DOHH2 (cell line): ENCODE measurements around the gene GPR132.

ENCODE experiments used
- H3F3A ChIP-seq: fragments of 200-600 bp; sonication (generic), shearing (Covaris generic); 2 replicates; pipeline ENCODE4 v1.6.0; 2016; ENCODE audit warnings: antibody characterized with exemption, mild to moderate bottlenecking; ENCODE audit not compliant: control insufficient read depth, insufficient read depth
- H3K27ac ChIP-seq: fragments of 200-600 bp; sonication (generic); 2 replicates; pipeline ENCODE4 v1.5.1; 2014; ENCODE audit warnings: low read depth, mild to moderate bottlenecking, low read length, moderate library complexity
- H3K27me3 ChIP-seq: fragments of 200-600 bp; sonication (generic); 2 replicates; pipeline ENCODE4 v1.6.1; 2014; ENCODE audit warnings: mild to moderate bottlenecking, low read length, mixed read lengths; ENCODE audit not compliant: control insufficient read depth
- H3K36me3 ChIP-seq: fragments of 200-600 bp; sonication (generic); 2 replicates; pipeline ENCODE4 v1.6.1; 2014; ENCODE audit warnings: mild to moderate bottlenecking, low read length, moderate library complexity, mixed read lengths; ENCODE audit not compliant: control insufficient read depth
- H3K4me1 ChIP-seq: fragments of 200-600 bp; sonication (generic); 2 replicates; pipeline ENCODE4 v1.6.1; 2014; ENCODE audit warnings: mild to moderate bottlenecking, low read length, mixed read lengths; ENCODE audit not compliant: control insufficient read depth
- H3K4me2 ChIP-seq: fragments of 200-600 bp; sonication (generic); 2 replicates; pipeline ENCODE4 v1.6.0; 2014; ENCODE audit warnings: mild to moderate bottlenecking, low read length, moderate library complexity
- H3K4me3 ChIP-seq: fragments of 200-600 bp; sonication (generic); 2 replicates; pipeline ENCODE4 v1.5.1; 2014; ENCODE audit warnings: mild to moderate bottlenecking, low read length, mixed read lengths
- H3K79me2 ChIP-seq: fragments of 200-600 bp; sonication (generic); 2 replicates; pipeline ENCODE4 v1.6.1; 2014; ENCODE audit warnings: mild to moderate bottlenecking, low read length, mixed read lengths; ENCODE audit not compliant: control insufficient read depth
- H3K9me2 ChIP-seq: fragments of 200-600 bp; sonication (generic); replicated peaks from 2 replicates; pipeline ENCODE4 v1.6.1; 2014; ENCODE audit warnings: mild to moderate bottlenecking, low read length, mixed read lengths; ENCODE audit not compliant: control insufficient read depth
- H3K9me3 ChIP-seq: fragments of 200-600 bp; sonication (generic); 2 replicates; pipeline ENCODE4 v1.6.1; 2014; ENCODE audit warnings: antibody characterized with exemption, low read length, mixed read lengths; ENCODE audit not compliant: control insufficient read depth, insufficient read depth
- H4K20me1 ChIP-seq: fragments of 200-600 bp; sonication (generic); 2 replicates; pipeline ENCODE4 v1.6.0; 2014; ENCODE audit warnings: low read depth, mild to moderate bottlenecking, antibody characterized with exemption, low read length, moderate library complexity; ENCODE audit not compliant: control insufficient read depth, insufficient read depth
- CTCF ChIP-seq: fragments of 200-600 bp; sonication (generic); IDR thresholded peaks from one replicate; pipeline ENCODE4 v1.5.1; 2014; ENCODE audit warnings: antibody characterized with exemption, mild to moderate bottlenecking, low read depth, low read length; ENCODE audit not compliant: poor library complexity, severe bottlenecking
- EZH2phosphoT487 ChIP-seq: fragments of 200-600 bp; sonication (generic); IDR thresholded peaks from 2 replicates; pipeline ENCODE4 v1.6.1; 2017; ENCODE audit warnings: borderline replicate concordance, mild to moderate bottlenecking, antibody characterized with exemption, low read length, moderate library complexity, mixed read lengths

Gene GPR132

GRCh38 chr14:105098316-105098715 is 33.1 kb upstream of the GPR132 start:
- TF ChIP-seq EZH2phosphoT487: no peak
- no peak for TF ChIP-seq CTCF
- Histone ChIP-seq H3K27ac (no peak overlapping the region), H3K4me3 (no peak overlapping the region), H4K20me1 (no peaks in the 10 kb centered on the region), H3K36me3 (no peaks in the 10 kb centered on the region), H3K79me2 (no peaks in the 10 kb centered on the region), H3K4me2 (no peak overlapping the region), H3K4me1 (peaks cover 6% of the 10 kb centered on the region), H3K9me2 (no peaks in the 10 kb centered on the region), H3K9me3 (peaks cover 5% of the 10 kb centered on the region), H3K27me3 (peaks cover 8% of the 10 kb centered on the region; the same call in 1 of the 2 replicates), H3F3A (no peaks in the 10 kb centered on the region)

- Histone ChIP-seq H3K79me2 (no peaks in the 10 kb centered on the region), H3K36me3 (no peaks in the 10 kb centered on the region), H3K4me1 (peaks cover 9% of the 10 kb centered on the region), H3F3A (no peaks in the 10 kb centered on the region), H3K27me3 (peaks cover 6% of the 10 kb centered on the region; the same call in 1 of the 2 replicates), H3K4me3 (no peak overlapping the region), H4K20me1 (no peaks in the 10 kb centered on the region), H3K27ac (no peak overlapping the region), H3K4me2 (no peak overlapping the region), H3K9me3 (peaks cover 5% of the 10 kb centered on the region), H3K9me2 (no peaks in the 10 kb centered on the region)
- TF ChIP-seq EZH2phosphoT487 (no peak), CTCF (no peak)
Observed at GRCh38 chr14:105097794-105098127, 32.5 kb upstream of the GPR132 start.

- no peaks in the 10 kb centered on the region for H3K36me3 ChIP-seq
- peaks cover 5% of the 10 kb centered on the region for H3K9me3 ChIP-seq
- H4K20me1 ChIP-seq: no peaks in the 10 kb centered on the region
- peaks cover 11% of the 10 kb centered on the region for H3K4me1 ChIP-seq
- no peak overlapping the region for H3K4me3 ChIP-seq
- no peak overlapping the region for H3K4me2 ChIP-seq
- H3K9me2 ChIP-seq: no peaks in the 10 kb centered on the region
- H3K79me2 ChIP-seq: no peaks in the 10 kb centered on the region
- H3K27me3 ChIP-seq: peaks cover 6% of the 10 kb centered on the region; the same call in 1 of the 2 replicates
- no peak for TF ChIP-seq EZH2phosphoT487
- no peak for TF ChIP-seq CTCF
- H3K27ac ChIP-seq: no peak overlapping the region
- no peaks in the 10 kb centered on the region for H3F3A ChIP-seq
Observed at GRCh38 chr14:105096206-105096875, 31.1 kb upstream of the GPR132 start.
